GM18867 (cell line): Measurements from ENCODE around the gene MAML3.

Source experiments
- ATAC-seq: cut with Tn5 transposase; IDR thresholded peaks from one replicate; pipeline ENCODE4 v1.9.1; 2021; ENCODE audit warnings: mild to moderate bottlenecking, moderate library complexity; ENCODE audit not compliant: unreplicated experiment

Gene MAML3

DNA sequence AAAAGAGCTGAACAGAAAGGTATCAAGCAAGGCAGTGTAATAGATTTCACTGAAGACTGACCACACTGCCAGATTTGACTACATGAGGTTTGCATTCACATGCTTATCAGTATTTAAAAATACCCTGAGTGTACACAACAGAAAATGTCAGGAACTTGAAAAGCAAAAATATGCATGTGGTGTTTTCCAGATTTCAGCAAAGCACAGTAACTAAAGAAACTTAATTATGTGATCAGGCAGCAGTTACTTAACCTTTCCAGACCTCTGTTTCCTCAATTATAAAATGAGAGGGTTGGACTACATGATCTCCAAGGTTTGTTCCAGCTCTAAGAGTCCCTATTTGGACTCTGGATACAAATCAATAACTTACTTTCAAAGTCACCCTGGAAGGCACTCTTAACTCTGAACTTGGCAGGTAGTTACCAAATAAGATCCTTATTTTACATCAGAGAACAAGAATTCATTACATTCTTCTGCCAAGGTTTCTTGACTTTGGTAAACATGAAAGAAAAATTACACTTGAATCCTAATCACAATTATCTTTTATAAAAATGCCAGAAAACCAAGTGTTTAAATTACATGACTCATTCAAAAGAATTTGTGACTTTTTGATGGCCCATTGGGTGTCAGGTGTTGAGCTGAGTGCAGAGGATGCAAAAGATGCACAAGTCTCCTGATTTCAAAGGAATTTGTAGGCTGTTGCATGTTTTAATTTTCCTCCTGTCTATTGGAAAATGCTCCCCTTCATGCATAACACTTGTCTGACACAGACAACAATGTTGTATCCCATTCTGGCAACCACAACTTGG, 246.8 kb downstream of the MAML3 start:
- ATAC-seq: peak; percentile 52

DNA sequence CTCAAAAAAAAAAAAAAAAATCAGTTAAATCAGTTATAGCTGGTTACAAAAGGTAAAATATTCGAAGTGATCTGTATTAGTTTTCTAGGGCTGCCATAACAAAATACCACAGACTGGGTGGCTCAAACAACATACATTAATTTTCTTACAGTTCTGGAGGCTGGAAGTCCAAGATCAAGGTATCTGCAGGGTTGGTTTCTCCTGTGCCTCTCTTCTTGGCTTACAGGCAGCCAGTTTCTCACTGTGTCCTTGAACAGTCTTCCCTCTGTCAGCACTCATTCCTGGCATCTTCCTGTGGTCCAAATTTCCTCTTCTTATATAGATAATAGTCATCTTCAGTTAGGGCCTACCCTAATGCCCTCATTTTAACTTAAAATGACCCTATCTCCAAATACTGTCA, 248.5 kb downstream of the MAML3 start:
- ATAC-seq: no peak

DNA sequence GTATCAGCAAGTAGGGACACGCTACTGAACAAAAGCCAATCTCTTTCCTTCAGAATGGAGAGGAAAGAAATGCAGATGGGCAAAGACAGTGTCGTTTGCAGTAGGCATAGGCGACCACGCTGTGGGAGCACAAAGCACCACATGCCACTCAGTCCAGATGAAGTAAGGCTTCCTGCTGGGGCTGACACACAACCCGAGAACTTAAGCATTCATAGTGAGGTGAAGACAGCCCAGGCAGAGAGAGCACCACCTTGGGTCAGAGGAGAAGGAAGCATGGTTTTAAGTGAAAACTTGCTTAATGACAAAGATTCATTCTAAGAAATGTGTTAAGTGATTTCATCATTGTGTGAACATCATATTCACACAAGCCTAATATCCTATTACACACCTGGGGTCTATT, 249.6 kb downstream of the MAML3 start:
- ATAC-seq: no peak

DNA sequence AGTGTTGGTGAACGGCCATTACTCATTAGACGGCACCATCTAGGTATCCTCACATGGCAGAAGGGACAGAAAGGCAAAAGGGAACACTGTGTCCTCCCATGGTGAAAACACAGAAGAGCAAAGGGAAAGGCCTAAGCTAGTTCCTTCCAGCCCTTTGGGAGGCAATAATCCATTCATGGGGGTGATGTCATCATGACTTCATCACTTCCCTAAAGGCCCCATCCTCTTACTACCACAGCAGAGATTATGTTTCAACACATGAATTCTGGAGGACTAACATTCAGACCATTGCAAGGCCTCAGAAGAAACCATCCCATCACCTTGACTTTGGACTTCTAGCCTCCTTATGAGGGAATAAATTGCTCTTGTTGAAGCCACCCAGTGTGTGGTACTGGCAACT, 250.1 kb downstream of the MAML3 start:
- no peak for ATAC-seq

DNA sequence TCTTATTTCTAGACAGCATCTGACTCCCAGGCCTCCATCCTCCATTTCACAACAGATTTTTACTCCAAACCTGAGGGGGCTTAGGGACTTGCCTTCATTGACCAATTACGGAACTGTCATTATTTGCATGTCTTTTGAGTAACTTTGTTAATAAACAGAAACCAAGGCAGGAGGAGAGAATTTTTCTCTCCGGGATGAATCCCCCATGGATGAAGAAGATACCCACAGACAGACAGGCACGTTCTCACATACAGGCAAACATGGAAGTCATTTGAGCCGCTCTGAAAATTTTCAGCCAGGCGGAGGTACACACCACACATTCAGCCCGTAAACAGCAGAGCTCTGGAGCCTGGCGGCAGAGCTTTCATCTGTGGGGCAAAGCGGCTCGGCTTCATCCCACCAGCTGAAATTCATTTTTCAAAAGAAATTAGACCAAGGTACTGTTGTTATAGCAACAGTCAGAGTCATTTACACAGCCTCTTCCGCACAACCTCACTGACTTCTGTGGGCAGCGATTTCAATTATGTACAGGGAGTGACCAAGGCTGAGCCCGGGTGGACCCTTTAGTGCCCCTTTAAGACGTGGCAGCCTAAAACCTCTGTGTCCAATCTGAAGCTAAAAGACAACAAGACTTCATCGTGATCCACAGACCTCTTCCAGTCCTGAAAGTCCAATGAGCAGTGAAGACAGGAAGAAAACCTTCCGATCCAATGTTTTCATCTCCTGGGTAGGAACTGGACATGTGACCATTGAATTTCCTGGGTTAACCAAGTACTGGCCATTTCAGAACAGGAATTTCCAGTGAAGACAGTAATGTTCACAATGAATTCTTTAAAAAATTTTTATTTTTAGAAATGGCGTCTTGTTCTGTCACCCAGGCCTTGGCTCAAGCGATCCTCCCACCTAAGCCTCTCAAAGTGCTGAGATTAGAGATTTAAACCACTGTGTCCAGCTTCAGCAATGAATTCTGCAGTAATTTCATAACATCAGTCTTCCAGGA, 251.4 kb downstream of the MAML3 start:
- no peak for ATAC-seq

DNA sequence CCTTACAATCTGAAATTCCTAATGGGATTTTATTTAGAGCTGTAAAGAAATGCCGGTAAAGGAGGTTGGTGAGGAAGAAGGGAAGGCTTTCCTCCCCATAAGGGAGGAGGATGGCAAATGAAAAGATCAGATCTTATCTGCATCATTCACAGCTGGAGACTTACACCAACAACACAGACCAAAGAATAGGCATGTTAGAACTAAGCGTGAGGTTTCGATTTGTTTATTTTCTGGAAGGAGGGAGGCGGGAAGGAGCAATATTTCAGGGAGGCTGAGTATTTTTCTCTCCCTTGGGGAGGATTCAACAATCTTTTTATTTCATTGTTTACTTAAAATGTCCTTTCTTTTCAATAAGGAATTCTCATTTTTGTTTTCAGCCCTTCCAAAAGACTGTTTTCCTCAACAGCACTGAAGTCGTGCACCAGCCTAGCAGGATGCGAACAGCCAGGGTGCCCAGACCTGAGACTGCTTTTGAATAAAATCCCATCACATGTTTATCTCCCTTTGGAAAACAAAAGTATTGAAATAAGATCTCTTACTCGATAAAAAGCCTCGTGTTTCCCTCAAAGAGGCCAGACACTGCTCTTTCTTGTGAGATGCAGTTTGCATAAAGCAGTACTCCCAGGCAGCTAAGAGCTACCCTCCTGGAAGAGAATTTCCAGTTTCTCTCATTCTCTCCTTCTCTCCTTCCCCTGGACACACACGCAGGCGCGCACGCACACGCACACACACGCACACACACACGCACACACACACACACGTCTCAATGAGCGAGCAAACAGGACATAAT, 252.3 kb downstream of the MAML3 start:
- no peak for ATAC-seq

DNA sequence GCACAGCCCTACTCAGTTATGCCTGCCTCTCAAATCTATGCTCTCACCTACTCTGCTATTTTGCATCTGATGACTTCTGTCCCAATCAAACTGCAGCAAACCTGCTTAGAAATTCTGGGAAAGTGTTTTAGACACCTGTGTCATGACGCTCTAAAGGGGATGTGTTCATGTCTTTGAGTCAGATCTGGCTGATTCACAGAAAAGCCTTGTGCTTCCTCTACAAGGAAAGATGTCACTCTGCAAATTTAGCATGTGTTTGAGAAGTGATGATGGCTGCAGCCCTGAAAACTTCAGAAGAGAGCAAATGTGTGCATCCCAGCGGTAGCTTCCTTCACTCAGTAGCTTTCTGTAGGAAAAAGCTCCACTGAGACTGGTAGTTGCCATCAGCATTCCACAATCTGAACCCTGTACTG, 253.0 kb downstream of the MAML3 start:
- no peak for ATAC-seq

DNA sequence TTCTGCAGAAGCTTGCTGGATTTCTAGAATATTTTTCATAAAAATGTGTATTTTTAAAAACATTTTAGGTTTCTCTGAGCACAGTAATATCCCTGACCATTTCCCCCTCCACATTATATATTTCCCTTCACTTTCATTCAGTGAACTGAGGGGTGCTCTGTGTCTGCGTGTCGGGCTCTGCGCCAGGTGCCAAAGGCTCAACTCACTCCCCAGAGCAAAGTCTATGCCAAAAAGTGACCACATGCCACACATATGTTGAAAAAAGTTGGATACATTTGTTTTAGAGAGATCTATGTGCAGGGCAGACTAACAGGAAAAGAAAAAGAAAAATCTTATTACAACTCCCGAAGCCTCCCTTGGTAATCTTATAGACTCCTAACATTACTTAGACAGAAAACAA, 254.6 kb downstream of the MAML3 start:
- no peak for ATAC-seq

DNA sequence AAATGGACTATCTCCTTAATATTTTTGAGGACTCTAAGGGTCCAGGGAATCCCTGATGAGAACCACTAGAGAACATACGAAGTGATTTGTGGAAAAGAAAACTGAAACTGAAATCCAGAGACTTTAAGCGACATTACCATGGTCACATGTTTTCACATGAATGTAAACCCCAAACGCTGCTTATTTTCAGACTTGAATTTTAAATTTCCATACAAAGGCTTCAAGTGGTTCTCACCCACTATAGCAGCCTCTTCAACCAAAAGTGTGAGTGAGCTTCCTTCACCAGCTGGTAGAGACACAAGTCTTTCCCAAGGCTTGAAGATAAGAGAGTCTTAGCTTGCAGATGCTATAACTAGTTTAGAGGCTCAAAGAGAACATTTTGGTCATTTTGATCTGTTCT, 255.7 kb downstream of the MAML3 start:
- ATAC-seq: peak; percentile 60

DNA sequence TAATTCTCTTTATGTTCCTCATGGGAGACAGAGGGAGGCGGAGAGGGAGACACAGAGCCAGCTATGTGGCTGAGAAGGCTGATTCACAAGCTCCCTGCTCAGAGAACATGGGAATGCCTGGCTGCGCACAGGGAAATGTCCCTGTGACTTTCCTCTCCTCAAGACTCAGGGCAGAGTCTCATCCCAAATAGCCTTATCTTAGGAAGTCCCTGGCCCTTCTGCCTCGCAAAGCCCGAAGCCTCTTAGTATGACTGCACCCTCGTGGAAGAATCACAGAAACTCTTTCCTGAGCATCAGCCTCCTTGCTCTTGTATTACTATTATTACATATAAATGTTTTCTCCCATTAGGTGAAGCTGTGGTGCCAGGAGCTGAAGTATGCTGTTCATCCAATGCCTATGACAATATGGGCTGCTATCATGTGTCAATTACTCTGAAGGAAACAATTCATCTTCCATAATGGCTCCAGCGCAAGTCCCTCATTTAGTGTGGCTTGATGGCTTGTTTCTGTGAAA, 257.8 kb downstream of the MAML3 start:
- ATAC-seq: no peak

DNA sequence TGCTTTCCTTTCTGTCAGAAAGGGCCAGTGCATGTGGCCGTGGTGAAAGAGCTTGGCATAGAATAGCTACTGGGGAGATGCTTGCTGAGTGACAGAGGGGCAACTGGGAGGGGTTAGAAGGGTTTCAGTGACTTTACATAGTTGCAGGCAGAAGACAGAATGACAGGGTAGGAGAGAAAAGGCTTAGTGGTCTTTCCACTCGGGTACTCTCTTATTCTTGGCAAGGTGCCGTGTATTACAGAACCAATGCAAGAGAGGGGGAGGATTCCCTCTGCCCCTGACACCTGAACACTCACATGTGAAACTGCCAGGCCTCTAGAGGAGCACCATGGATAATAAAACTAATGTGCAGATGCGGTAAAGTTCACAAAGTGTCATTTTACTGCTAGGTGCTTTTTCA, 260.2 kb downstream of the MAML3 start:
- ATAC-seq: no peak

DNA sequence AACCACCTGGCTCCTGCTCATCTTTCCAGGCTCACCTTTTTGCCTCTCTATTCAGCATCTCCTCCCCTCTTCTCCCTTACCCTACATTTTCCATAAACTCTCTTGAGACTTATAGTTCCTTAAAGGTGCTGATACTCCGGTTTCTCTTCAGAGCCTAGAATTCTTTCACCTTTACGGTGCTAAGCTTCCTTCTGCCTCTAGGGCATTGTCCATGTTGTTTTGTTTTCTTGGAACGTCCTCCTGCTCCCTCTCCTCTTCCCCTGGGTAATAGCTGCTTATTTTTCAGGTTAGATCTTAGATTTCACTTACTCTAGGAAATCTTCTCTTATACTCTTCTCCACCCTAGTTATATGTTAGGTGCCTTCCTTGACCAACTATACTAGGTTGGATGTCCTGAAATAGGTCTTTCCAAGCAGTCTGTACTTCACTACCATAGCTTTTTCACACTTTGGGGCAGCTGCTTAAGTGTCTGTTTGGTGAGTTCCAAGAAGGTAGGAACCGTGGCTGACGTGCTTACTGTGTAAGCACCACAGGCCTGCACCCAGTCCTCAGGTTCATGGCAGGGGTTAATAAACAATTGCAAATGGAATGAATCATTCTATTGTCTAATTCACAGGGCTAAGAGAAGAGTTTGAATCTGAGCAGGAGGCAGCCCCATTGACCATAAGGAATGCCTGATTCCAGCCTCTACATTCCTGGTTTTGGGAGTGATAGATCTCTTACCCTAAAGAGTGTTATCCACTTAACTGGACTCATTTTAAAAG, 260.8 kb downstream of the MAML3 start:
- no peak for ATAC-seq

DNA sequence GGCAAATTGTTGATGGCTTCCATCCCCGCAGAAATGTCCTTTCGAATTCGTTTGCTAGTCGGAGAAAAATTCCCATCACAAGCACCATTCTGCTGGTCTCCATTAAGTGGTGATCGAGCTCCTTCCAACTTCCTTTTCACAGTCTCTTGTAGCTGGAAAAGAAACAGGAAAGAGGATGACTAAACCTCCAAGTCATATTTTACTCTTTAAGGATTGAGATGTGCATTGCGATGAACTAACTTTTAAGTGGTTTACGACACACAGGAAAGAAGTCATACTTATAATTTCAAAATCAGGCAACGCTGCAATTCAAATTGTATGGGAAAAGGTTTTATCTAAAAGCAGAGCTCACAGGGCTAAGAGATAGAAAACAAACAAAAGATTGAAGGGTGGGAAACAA, 263.2 kb downstream of the MAML3 start:
- no peak for ATAC-seq

DNA sequence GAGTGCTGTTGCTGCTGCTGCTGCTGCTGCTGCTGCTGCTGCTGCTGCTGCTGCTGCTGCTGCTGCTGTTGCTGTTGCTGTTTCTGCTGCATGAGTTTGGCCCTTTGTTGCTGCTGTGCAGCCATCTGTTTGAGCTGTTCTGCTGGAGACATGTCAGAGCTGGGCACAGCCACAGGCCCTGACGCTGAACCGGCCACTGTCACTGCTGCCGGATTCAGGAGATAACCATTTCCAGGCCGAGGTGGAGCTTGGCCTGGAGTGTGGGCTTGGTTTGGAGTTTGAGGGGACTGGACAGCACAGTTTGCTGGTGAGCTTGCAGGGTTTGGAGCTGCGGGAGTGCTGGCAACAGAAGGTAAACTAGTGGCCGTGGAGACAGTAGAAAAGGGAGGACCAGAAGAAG, 264.1 kb downstream of the MAML3 start:
- ATAC-seq: no peak

DNA sequence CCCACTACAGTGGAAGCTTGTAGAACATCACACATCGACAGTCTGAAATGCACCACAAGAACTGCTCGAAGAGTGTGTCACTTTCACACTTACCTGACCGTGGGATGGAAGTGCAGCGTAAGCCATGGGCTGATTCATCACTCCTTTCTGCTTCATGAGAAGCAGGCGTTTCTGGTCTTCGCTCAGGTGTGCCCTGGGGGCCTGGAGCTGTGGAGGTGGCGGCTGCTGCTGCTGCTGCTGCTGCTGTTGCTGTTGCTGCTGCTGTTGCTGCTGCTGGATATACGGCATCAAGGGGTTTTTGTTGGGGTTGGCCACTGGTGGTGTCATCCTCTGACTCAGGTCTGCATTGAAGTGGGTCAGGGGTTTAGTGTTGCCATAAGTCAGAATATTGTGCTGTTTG, 264.7 kb downstream of the MAML3 start:
- ATAC-seq: no peak

DNA sequence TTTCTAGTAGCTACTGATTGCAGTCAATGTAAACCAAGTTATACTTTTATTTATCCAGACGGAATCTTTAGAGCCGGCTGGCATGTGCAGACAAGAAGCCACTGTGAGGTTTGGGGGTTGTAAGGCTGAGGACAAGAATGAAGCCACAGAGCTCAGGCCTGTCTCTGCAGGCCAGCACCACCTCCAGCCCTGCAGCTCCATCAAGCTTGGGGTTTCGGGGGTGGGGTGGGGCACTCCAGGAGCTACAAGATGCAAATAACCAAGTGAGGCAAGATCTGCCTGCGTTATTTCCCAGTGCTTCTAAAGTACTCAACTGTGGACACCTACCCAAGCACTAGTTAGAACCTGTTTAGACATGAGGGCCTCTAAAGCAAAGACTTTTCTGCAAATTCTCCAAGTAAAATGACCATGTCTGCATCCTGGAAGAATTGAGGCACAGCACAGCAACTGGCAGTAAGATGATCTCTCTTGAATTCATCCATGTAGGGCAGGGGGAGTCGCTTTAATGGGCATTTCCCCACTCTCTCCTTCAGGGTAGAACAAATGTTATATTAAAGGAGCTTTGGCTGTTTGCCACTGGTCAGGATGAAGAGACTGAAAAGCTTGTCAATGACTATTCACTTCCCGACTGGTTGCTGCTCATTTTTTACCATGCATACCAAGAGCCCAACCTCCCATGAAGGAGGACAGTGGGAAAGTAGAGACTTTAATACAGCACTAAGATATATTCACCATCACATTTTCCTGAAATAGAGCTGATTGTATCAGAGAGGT, 265.8 kb downstream of the MAML3 start:
- ATAC-seq: peak; percentile 79

DNA sequence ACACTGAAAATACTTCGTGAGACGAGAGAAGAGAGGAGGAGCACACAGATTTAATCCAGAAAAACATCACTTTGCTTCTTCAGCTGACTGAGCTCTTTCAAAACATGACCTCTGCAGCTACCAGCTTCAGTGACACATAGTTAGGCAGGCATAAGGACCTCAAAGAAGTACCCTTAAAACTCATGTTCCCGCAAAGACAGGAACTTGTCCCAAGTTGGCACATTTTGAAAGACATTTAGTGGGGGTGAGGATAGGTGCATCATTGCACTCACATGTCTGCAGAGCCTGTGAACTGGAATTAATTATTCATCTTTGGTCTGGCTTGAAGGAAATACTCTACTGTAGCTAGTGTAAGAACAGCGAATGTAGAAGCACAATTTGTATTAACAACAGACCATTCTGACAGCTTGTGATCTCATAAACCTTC, 266.6 kb downstream of the MAML3 start:
- ATAC-seq: no peak

DNA sequence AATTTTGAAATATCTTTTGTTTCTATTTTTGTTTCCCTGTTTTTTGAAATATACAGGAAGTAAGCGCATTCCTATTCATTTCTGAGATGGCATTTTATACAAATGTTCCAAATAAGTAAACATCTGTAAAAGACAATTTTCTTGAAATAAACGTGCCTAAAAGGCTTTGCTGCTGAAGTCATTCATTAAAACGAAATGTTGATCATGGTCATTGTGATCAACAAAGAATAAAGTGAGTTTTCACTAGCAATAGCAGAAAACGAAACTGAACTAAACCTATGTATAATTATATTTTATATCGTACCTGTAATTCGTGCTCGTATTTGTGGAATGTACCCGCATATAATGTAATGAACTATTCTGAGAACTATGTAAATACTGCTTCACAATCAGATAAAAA, 267.2 kb downstream of the MAML3 start:
- ATAC-seq: no peak

DNA sequence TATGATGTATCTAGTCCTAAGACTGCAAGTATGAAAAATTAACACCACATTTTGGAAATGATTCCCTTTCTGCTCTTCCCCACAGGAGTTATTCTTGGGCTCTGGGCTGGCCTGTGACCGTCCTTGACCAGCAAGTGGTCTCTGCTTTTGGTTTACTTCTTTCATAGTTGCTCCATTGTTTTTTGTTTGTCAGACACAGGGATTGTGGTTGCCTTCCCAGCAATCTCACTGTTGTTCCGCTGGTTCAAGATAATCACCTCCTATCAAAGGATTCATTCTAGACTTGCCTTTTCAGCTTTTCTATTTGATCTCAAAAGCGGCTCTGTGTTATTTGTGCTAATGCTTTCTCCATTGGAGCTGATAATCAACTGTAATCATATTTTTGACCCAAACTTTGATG, 269.5 kb downstream of the MAML3 start:
- no peak for ATAC-seq
